ENCODE measurements around the gene CBFB.

The CBFB gene

DNA sequence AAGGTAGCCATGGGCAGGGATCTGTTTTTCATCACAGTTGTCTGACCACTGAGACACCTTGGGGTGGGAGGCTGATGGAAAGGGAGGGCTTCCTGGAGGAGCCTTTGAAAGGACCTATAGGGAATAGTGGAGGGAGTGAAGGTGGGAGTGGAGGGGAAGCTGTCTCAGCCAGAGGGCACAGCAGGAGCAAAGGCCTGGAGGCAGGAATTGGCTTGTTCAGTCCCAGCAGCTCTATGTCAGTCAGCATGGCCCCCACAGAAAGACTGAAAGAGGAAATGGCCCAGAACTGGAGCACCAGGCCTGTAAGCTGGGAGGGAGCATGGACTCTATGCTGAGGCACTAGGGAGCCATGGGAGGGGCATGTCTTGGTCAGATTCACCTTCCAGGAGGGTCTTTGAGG lies 12.8 kb upstream of the CBFB start:
- DNase-seq (ENCODE audit: extremely low spot score, insufficient read length, low read depth) (no peak), FAIRE-seq (no peak)

DNA sequence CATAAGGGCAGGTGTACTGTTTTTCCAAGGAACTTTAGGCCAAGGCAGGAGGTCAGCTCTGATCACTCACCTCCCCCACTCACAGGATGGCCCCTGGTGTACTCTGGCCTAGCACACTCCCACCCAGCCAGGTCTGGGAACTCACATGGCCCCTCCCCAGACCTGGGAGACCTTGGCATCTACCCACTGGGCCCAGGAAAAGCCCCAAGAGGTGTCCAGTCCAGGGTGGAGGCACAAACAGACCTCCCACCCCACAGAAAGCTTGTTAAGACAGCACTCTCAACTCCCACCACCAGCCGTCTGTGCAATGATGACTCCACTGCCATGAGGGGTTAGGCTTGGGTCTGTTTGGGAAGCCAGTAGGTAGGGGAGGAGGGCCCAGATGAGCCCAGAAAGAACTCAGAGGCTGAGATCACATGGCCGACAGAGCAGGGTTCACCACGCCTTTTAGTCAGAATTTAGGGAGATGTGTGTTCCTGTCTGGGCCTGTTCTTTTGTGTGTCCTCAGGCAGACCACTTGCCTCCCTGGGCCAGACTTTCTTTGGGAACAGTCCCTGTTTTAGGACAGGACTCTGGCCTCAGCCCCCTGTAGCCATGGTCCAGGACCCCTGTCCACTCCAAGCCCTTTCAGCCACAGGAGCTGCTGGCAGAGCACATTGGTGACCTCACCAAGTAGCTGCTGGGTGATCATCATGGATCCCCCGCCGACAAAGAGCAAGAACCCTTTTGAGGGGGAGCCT lies 12.1 kb upstream of the CBFB start:
- no peak for DNase-seq (ENCODE audit: extremely low spot score, insufficient read length, low read depth)

DNA sequence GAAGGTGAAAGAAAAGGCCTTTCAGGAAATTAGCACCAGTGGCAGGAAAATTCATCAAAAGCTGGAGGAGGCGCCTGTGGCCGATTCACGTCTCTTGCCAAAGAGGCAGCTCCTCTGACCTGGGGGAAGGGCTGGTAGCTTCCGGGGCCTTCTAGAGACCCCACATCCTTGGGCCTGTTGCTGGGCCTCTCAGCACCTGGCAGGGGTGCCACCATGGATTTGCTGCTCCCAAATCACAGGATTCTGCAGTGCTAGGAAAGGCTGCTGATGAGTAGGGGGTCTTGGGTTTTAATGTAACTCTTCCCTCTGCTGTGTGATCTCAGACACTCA lies 11.6 kb upstream of the CBFB start:
- DNase-seq (ENCODE audit: extremely low spot score, insufficient read length, low read depth) (no peak), FAIRE-seq (no peak)

More for the DNA sequence above, 12.1 kb upstream of the CBFB start:
- FAIRE-seq: no peak

DNA sequence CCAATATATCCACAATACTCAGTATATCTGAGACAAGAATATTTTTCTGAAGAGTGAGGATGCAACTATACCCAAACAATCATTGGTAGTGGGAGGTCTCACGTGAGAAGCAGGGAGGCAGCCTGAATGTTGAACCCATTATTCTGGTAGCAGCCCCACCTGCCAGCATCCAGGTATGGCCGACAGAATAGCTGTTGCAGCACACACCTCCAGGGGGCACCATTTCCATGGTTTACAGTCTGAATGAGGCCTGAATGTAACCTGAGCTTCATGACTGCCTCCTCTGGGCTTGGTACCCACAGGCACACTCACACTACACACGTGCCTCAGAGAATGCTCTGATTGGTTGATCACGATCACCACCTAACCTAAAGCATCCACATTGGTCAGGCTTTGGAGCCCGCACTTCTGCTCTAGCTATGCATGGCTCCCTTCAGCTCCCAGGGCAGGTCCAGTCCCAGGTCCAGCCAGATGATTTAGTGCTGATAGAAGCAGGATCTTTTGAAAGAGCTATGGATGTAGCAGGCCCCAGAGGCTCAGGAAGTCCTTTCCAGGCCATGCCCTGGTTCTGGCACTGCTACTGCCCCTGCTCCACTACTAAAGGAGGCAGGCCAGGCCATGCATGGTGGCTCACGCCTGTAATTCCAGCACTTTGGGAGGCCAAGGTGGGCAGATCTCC lies 11.0 kb upstream of the CBFB start:
- DNase-seq (ENCODE audit: extremely low spot score, insufficient read length, low read depth) (peak; percentile 70), FAIRE-seq (peak; percentile 96)

DNA sequence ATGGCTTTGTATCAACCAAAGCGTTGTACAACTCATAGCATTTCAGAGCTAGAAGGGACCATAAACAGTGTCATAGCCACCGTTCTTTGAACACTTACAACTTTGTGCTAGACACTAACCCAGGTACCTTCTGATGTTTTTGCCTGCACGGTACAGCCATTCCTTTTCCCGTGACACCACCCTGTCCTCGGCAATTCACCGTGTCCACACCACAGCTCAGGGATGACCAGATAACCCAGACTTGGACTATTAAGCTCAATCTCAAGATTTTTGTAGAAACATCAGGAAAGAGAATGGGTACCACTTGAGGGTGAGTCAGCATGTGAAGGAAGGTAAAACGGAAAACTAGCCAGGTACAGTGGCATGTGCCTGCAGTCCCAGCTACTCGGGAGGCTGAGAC lies 9.8 kb upstream of the CBFB start:
- DNase-seq (ENCODE audit: extremely low spot score, insufficient read length, low read depth) (no peak), FAIRE-seq (no peak)

DNA sequence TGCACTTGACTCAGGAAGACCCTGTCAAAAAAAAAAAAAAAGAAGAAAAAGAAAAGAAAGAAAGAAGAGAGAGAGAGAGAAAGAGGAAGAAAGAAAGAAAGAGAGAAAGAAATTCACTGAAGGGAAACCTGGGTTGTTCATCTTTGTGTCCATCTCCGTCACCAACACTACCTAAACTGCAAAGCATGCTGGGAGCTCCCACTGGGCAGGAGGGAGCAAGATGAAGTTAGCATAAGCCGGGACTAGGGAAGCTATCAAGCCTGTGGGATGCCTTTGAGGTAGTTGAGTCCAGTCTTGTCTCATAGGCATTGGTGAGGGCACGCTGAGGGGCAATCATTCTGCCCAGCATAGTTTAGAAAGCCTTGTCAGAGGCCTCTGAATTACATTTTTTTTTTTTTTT lies 7.6 kb upstream of the CBFB start:
- DNase-seq (ENCODE audit: extremely low spot score, insufficient read length, low read depth): no peak
- FAIRE-seq: no peak

DNA sequence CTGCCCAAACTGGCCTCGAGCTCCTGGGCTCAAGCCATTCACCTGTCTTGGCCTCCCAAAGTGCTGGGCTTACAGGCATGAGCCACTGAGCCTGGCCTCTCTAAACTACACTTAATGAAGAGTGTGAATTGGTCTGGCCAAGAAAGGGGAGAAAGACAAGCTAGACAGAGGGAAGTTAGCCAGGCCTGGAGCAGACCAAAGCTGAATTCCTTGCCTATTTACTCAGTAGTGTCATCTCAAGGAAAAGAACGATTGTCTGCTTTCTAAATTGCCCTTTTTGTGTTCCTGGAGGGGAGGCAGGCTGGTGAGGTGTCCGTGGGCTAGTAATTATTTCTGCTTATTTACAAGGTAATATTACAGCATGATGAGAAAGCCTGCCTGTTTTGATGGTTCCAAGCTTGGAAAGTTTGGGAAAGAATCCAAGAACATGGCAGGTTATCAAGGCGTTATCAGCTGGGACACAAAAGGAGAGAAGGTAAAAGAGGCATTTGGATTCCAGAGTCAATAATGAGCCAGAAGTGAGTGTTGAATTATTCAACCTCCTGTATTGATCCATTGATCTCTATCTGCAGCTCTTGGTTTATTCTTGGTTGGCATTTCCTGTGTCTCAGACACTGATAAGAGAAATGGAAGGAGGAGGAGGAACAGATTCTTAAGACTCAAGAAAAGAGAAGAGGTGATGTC lies 6.3 kb upstream of the CBFB start:
- FAIRE-seq (no peak), DNase-seq (ENCODE audit: extremely low spot score, insufficient read length, low read depth) (no peak)

DNA sequence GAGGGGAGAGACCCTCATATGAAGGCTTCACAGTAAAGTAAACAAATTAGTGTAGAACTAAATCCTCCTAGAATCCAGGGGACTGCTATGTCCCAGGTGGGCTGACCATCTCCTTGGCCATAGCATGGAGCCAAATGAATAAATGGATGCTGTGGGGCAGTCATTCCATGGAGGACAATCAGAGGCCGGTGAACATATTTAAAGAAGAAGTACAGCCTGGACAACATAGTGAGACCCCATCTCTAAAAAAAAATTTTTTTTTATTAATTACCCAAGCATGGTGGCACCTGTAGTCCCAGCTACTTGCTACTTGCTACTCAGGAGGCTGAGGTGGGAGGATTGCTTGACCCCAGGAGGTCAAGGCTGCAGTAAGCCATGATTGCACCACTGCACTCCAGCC lies 5.3 kb upstream of the CBFB start:
- DNase-seq (ENCODE audit: extremely low spot score, insufficient read length, low read depth) (no peak), FAIRE-seq (no peak)

DNA sequence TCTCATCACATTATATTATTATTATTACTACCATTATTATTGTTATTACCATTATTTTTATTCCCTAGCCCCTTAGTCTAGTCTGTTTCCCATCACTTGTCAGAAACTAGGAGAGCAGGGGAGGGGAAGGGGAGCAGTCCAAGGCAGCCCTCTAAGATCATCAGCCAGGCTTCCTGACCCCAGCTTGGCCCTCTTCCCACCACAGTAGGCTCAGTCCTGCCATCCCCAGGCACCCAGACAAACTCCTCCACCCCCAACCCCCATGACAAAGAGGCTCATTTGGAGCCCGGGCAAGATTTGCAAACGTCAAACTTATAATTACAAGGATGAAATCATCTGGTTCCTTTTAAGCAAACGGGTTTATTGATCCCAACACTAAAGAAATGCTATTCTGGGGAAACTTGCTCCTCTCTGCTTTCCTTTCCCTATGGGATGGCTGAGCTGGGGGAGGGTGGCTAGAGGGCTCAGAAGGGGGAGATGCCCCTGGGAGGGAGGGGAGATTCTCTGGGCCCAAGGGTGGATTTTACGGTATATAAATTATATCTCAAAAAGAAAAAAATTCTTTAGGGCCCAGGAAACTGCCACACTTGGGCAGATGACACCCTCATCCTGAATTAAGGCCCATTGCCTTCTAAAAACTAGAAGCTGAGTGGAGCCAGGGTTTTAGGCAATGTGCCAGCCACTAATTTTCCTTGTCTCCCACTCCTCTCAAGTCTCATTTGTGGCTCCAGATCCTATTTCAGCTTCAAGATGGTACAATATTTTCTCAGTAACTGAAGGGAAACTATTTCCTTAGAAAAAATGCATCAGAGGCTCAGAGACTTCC lies 4.4 kb upstream of the CBFB start:
- FAIRE-seq (no peak), DNase-seq (ENCODE audit: extremely low spot score, insufficient read length, low read depth) (no peak)

DNA sequence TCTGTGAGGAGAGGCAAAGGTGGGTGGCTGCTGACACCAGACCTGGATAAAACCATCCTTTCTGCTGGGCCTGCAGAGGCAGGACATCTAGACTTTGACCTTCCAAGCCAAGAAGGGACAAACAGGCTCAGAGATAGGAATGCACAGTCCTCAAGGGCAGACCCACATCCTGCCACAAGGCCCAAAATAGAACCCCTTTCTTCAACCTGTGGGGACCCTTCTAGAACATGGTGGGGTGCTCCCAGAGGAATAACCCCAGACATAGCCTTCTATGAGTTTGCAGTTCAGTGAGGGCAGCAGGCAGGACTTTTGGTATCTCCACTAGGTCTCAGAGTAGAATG lies 3.8 kb upstream of the CBFB start:
- no peak for DNase-seq (ENCODE audit: extremely low spot score, insufficient read length, low read depth)
- FAIRE-seq: no peak

DNA sequence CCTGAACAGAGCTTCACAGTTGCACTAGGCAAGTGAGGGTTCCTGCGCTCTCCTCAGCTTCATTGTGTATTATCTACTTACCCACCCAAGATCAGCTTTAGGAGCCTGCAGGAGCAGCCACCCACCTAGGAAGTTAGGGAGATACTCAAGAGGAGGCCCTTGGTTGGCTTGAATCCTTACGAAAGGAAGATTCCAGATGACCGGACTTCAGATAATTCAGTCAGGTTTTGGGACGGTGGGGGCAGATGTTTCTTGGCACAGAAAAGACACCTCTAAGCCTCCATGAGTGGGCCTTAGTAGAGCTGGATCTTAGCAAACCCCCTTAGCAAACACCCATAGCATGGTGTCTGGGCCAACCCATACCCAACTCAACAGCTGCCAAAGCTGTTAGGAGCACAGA lies 2.4 kb upstream of the CBFB start:
- no peak for FAIRE-seq

DNA sequence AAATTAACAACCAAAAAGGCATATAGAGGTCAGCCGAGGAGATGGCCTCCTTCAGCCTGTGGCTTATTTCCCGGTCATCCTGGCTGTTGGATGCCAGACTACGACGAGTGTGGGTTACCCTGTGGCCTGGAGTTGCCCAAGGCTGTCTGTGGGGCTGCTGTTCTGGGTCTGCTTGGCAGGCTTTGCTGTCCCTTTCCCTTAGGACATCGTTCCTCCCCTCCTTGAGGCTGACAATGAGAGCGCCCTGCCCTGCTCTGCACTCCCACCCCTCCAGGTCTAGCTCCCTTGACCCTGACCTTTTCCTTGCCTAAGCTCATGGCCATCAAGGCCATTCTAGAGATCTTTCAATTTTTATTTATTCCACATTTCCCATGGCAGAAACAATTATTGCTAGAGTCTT lies 1.9 kb upstream of the CBFB start:
- no peak for DNase-seq (ENCODE audit: extremely low spot score, insufficient read length, low read depth)
- no peak for FAIRE-seq

More for the DNA sequence above, 2.4 kb upstream of the CBFB start:
- no peak for DNase-seq (ENCODE audit: extremely low spot score, insufficient read length, low read depth)

DNA sequence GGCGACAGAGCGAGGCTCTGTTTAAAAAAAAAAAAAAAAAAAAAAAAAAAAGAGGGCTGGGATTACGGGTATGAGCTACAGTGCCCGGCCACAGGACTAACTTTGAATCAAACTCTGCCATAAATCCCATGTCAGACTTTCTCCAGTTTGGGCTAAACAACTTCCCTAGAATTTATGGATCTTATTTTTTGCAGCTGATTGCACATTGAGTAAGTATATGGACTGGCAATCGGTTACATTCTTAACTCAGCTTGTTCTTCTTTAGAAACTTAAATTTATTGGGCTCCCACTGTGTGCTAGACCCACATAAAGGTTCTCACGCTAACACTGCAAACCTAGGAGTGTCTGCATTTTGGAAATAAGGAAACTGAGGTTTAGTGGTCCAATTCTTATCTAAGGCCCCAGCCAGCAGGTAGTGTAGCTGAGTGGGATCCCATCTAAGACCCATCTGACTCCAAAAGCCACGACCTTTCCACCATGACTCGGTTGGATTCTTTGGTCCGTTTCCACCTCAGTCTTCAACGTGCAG lies 718 bp upstream of the CBFB start:
- FAIRE-seq (no peak), DNase-seq (ENCODE audit: extremely low spot score, insufficient read length, low read depth) (no peak)

DNA sequence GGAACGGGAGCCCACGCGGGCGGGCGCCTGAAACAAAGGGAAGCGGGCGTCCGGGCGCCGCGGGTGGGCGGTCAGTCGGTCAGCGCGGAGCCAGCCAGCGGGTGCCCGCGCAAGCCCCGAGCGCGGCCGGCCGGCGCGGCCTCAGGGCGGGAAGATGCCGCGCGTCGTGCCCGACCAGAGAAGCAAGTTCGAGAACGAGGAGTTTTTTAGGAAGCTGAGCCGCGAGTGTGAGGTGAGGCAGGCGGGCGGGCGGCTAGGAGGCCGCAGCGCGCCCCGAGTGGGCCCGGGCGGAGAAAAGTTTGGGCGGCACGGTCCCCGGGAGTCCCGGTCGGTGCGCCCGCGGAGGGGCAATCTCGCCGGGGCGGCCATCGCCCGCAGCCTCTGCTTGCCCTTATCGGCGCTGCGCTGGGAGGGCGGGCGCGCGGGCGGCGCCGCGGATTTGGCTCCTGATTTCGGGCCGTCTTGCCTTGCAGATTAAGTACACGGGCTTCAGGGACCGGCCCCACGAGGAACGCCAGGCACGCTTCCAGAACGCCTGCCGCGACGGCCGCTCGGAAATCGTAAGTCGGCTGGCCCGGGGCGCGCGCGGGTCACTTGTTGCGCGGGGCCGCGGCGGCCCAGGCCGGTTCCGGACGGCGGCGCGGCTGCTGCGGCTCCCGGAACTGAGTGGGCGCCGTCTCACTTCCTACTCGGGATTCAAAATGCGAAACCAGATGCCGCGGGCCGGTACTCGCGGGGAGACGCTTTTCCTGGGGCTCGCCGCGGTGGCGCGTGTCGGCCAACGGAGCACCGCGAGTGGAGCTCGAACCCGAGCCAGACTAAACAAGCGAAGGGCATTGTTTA lies 526 bp downstream of the CBFB start:
- no peak for FAIRE-seq
- no peak for DNase-seq (ENCODE audit: extremely low spot score, insufficient read length, low read depth)

DNA sequence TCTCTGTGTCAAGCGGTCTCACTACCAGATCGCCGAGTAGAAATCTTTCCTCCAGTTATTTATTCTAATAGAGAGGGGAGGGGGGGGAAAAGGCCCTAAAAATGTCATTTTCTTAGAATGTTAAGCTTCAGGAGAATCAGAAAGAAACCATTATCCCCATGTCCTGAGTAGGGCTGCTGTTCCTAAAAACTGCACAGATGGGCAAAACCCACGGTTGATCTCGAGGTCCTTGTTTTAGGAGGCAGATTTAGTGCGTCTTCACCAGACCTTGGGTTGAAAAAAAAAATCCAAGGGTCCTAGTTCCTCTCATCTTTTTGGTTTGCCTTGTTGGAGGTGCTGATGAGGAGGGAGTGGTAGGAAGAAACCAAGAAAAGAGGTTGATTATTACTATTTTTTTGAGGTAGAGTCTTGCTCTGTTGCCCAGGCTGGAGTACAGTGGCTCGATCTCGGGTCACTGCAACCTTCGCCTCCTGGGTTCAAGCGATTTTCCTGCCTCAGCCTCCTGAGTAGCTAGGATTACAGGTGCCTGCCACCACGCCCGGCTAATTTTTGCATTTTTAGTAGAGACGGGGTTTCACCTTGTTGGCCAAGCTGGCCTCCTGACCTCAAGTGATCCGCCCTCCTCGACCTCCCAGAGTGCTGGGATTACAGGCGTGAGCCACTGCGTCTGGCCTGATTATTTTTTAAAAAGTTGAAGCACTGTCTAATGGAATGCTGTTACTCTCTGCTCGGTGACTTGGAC lies 1.4 kb downstream of the CBFB start:
- FAIRE-seq (peak; percentile 12), DNase-seq (ENCODE audit: extremely low spot score, insufficient read length, low read depth) (no peak)

DNA sequence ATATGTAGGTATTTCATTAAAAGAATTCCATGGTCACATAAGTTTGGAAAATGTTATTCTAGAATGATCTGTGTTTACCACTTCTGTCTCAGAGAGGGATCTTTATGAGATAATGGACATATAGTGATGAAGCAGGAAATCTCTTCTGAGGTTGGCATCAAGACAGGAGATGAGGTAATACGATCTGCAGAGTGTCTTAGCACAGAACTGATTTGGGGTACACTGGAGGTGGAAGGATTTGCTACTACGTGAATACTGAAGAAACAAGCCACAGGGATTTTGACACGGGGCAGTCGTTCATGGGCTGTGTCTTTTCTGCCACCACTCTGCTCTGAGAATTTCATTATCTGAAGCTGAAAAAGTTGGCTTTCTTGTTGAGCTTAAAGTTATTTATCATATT lies 5.5 kb downstream of the CBFB start:
- no peak for FAIRE-seq

DNA sequence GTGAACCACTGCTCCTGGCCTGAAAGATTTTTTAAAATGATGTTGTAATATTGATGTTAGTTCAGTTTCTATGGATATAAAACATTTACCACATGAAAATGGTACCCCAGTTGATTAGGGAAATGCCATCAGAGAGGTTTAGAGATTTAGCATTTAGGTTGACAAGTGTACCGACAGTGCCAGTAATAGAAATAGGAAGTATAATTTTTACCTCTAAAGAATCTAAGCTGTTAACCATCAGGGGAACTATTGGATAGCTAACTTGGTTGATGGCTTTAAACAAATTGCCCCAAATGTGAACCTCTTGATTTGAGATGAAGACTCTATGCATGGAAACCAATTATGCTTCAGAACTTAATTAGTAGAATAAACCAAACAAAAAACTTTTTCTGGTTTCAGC lies 6.4 kb downstream of the CBFB start:
- FAIRE-seq (no peak), DNase-seq (ENCODE audit: extremely low spot score, insufficient read length, low read depth) (no peak)

More for the DNA sequence above, 5.5 kb downstream of the CBFB start:
- no peak for DNase-seq (ENCODE audit: extremely low spot score, insufficient read length, low read depth)

DNA sequence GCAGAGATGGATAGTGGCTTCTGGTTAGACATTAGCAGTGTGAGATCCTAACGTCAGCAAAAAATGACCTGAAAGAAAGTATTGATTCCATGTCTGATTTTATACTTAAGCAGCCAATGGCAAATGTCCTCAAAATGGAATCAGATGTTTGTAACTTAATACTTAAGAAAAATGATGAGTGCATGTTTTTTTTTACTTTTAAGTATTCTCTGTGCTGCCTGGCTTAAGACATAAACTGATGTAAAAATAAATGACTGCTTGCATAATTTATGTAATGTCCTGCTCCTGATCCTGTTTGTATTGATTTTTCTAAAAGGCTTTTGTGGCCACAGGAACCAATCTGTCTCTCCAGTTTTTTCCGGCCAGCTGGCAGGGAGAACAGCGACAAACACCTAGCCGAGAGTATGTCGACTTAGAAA lies 7.4 kb downstream of the CBFB start:
- DNase-seq (ENCODE audit: extremely low spot score, insufficient read length, low read depth) (no peak), FAIRE-seq (no peak)
